MM.1S (cell line): ENCODE results near the gene WDR26.
"Not testable (repeated sequence)": the region's sequence is repeated elsewhere in the genome, so short reads cannot be mapped to it uniquely, and the experiment has no call there.

Experiments
- EZH2 ChIP-seq: fragments of 300-600 bp; sonication (generic); optimal IDR thresholded peaks from 2 replicates; pipeline ENCODE3; 2017; ENCODE audit warnings: low read depth, mild to moderate bottlenecking, antibody characterized with exemption, low read length, mixed read lengths
- TF ChIP-seq, protein P1 (sequence below): fragments of 300-600 bp; sonication (generic); IDR thresholded peaks from 2 replicates; pipeline ENCODE4 v1.5.1; 2016; ENCODE audit warnings: antibody characterized with exemption, low read length, mixed read lengths

DNA sequence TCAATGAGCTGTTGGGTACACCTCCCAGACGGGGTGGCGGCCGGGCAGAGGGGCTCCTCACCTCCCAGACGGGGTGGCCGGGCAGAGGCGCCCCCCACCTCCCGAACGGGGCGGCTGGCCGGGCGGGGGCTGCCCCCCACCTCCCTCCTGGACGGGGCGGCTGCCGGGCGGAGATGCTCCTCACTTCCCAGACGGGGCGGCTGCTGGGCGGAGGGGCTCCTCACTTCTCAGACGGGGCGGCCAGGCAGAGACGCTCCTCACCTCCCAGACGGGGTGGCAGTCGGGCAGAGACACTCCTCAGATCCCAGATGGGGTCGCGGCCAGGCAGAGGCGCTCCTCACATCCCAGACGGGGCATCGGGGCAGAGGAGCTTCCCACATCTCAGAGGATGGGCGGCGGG lies 84.9 kb downstream of the WDR26 start:
- TF ChIP-seq, protein P1, sequence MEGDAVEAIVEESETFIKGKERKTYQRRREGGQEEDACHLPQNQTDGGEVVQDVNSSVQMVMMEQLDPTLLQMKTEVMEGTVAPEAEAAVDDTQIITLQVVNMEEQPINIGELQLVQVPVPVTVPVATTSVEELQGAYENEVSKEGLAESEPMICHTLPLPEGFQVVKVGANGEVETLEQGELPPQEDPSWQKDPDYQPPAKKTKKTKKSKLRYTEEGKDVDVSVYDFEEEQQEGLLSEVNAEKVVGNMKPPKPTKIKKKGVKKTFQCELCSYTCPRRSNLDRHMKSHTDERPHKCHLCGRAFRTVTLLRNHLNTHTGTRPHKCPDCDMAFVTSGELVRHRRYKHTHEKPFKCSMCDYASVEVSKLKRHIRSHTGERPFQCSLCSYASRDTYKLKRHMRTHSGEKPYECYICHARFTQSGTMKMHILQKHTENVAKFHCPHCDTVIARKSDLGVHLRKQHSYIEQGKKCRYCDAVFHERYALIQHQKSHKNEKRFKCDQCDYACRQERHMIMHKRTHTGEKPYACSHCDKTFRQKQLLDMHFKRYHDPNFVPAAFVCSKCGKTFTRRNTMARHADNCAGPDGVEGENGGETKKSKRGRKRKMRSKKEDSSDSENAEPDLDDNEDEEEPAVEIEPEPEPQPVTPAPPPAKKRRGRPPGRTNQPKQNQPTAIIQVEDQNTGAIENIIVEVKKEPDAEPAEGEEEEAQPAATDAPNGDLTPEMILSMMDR: not testable (repeated sequence)
- not testable (repeated sequence) for TF ChIP-seq EZH2
